ENCODE measurements around the gene MYLK. TPM values are rescaled to one million over a fixed set of nuclear protein-coding genes. Genes with fewer than 3 reads are reported as not detected.

MYLK gene
- total RNA-seq, 1 donor from 2014 or later: 20.1 TPM

DNA sequence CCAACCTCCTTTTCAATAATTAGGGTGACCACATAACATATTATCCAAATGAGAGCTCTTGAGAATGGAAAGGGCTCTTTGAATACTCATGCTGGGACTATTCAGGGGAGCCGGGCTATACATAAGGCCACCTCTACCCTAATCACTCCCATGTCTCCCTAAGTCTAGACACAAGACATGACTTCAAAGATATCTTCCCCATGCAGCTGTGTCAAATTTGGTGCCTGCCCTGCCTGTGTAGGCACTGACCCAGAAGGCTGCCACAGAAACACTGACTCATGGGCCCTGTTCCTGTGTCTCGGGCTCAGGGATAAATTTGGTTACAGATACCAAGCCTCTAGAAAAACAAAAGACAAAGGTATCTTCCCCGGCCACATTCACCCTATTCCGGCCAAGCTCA lies 70.3 kb downstream of the MYLK start:
- Mint-ChIP-seq H3K4me1 (peaks cover 3% of the 10 kb centered on the region), H3K27ac (ENCODE audit: unreplicated experiment) (no peak overlapping the region), H3K9me3 (no peaks in the 10 kb centered on the region), H3K27me3 (ENCODE audit: low read depth) (no peaks in the 10 kb centered on the region), H3K4me3 (no peak overlapping the region), H3K36me3 (ENCODE audit: low read depth) (no peaks in the 10 kb centered on the region)
- TF ChIP-seq CTCF (conservative IDR thresholded peaks at IDR 0.05): no peak
- DNase-seq (ENCODE audit: low read depth, low spot score): no peak

DNA sequence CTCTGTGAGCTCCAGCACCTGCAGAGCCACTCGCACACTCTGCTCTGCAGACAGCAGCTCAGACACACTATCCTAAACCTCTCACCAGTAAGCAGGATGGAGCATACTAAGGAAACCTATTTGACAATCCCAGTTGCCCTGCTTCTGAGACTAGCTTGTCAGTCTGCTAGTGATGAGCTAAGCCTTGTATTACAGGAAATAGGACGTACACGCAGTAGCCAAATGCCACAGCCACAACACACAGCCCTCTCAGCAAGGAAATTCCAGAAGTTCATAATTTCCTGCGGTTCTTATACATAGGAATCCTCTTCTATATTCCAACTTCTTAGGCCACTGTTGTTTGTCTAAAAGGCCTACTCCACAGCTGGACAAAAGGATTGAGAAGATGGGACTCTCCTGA lies 74.5 kb downstream of the MYLK start:
- Mint-ChIP-seq H3K4me1 (no peaks in the 10 kb centered on the region), H3K4me3 (no peak overlapping the region), H3K27me3 (ENCODE audit: low read depth) (no peaks in the 10 kb centered on the region), H3K36me3 (ENCODE audit: low read depth) (no peaks in the 10 kb centered on the region), H3K9me3 (no peaks in the 10 kb centered on the region), H3K27ac (ENCODE audit: unreplicated experiment) (no peak overlapping the region)
- TF ChIP-seq CTCF (conservative IDR thresholded peaks at IDR 0.05): no peak
- DNase-seq (ENCODE audit: low read depth, low spot score): no peak

- Mint-ChIP-seq H3K27me3 (ENCODE audit: low read depth) (no peaks in the 10 kb centered on the region), H3K27ac (ENCODE audit: unreplicated experiment) (no peak overlapping the region), H3K4me3 (no peak overlapping the region), H3K4me1 (no peaks in the 10 kb centered on the region), H3K9me3 (no peaks in the 10 kb centered on the region), H3K36me3 (ENCODE audit: low read depth) (no peaks in the 10 kb centered on the region)
- no peak for DNase-seq (ENCODE audit: low read depth, low spot score)
- TF ChIP-seq CTCF (conservative IDR thresholded peaks at IDR 0.05): no peak
Measured at GRCh38 chr3:123808812-123809211, 75.3 kb downstream of the MYLK start.

DNA sequence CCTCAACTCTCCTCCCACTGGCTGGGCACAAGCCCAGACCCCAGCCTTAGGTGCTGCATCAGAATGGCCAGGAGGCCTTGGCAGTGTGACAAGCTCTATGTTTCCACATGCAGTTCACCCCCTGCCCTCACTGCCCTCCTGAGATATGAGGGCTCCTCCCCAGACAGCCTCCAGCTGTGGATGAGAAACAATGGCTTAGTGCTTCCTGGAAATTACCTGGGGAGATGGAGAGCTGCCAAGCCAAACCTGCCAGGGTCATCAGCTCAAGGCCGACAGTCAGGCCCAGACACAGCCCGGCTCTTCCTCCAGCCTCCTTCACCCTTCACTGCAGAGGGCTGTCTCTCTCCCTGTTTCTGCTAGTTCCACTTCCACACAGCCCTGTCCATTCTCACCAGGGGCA lies 76.3 kb downstream of the MYLK start:
- no peak for DNase-seq (ENCODE audit: low read depth, low spot score)
- no peaks in the 10 kb centered on the region for H3K36me3 Mint-ChIP-seq (ENCODE audit: low read depth)
- no peaks in the 10 kb centered on the region for H3K4me1 Mint-ChIP-seq
- H3K9me3 Mint-ChIP-seq: no peaks in the 10 kb centered on the region
- no peaks in the 10 kb centered on the region for H3K27me3 Mint-ChIP-seq (ENCODE audit: low read depth)
- no peak overlapping the region for H3K27ac Mint-ChIP-seq (ENCODE audit: unreplicated experiment)
- TF ChIP-seq CTCF (conservative IDR thresholded peaks at IDR 0.05): no peak
- no peak overlapping the region for H3K4me3 Mint-ChIP-seq

GRCh38 chr3:123805504-123805903 lies 78.6 kb downstream of the MYLK start:
- H3K9me3 Mint-ChIP-seq: no peaks in the 10 kb centered on the region
- H3K4me3 Mint-ChIP-seq: no peak overlapping the region
- peaks cover 5% of the 10 kb centered on the region for H3K4me1 Mint-ChIP-seq
- H3K27me3 Mint-ChIP-seq (ENCODE audit: low read depth): no peaks in the 10 kb centered on the region
- no peak overlapping the region for H3K27ac Mint-ChIP-seq (ENCODE audit: unreplicated experiment)
- no peaks in the 10 kb centered on the region for H3K36me3 Mint-ChIP-seq (ENCODE audit: low read depth)
- DNase-seq (ENCODE audit: low read depth, low spot score): no peak
- no peak for TF ChIP-seq CTCF (conservative IDR thresholded peaks at IDR 0.05)

DNA sequence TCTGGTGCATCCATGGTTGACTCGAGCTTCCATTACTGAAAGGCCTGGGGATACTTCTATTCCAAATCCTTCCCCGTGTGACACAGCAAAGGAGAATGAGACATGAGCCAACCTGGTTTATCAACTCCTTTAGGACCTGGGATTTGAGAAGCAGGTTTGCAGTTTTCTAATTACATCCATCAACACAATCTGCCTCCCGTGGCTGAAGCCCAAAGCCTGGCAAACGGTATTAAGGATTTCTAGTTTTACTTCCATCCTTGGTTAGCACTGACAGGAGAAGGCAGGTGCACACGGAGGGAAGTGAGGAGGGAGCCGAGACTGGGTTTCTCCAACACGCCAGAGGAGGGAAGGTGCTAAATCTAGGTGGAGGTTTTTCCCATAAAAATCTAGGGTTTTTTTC lies 79.0 kb downstream of the MYLK start:
- DNase-seq (ENCODE audit: low read depth, low spot score): no peak
- no peaks in the 10 kb centered on the region for H3K27me3 Mint-ChIP-seq (ENCODE audit: low read depth)
- H3K9me3 Mint-ChIP-seq: no peaks in the 10 kb centered on the region
- H3K4me1 Mint-ChIP-seq: peaks cover 9% of the 10 kb centered on the region
- H3K36me3 Mint-ChIP-seq (ENCODE audit: low read depth): no peaks in the 10 kb centered on the region
- no peak for TF ChIP-seq CTCF (conservative IDR thresholded peaks at IDR 0.05)
- no peak overlapping the region for H3K4me3 Mint-ChIP-seq
- no peak overlapping the region for H3K27ac Mint-ChIP-seq (ENCODE audit: unreplicated experiment)

Data from neural crest cell (in vitro differentiated cells).